A673 (cell line): ENCODE measurements around the gene IER5. TPM values are rescaled to one million over a fixed set of nuclear protein-coding genes. Genes with fewer than 3 reads are reported as not detected.

Experiments used
- BruUV-seq: library from RNA; stranded (reverse); fragments of 400-500 nt; replicated peaks from 2 replicates; lab custom pipeline; 2021; lab: Mats Ljungman, UMichigan
- CTCF ChIA-PET: fragments of 300-600 bp; sonication (Branson Sonifier 250); formaldehyde crosslinking; loops from one replicate; lab custom pipeline; 2022; ENCODE audit warnings: antibody characterized with exemption; lab: Charles Lee
- POLR2A ChIA-PET: fragments of 300-600 bp; sonication (Branson Sonifier 250); formaldehyde crosslinking; loops from one replicate; lab custom pipeline; 2022; ENCODE audit warnings: antibody characterized with exemption; ENCODE audit not compliant: low non-redundant PET; lab: Charles Lee
- DNase-seq: peaks from one replicate; pipeline ENCODE4 v3.0.0-alpha.2; 2015; ENCODE audit warnings: low spot score
- H3K27ac ChIP-seq: fragments of 200-600 bp; sonication (generic); 2 replicates; pipeline ENCODE4 v1.5.1; 2016; ENCODE audit warnings: mixed run types, low read depth, mild to moderate bottlenecking, mixed read lengths, antibody characterized with exemption, low read length; ENCODE audit not compliant: poor library complexity, severe bottlenecking
- H3K27me3 ChIP-seq: fragments of 200-600 bp; sonication (generic); replicated peaks from 2 replicates; pipeline ENCODE4 v1.6.1; 2017; ENCODE audit warnings: mixed run types, low read depth, mild to moderate bottlenecking, mixed read lengths, antibody characterized with exemption, low read length; ENCODE audit not compliant: insufficient read depth, poor library complexity
- H3K36me3 ChIP-seq: fragments of 200-600 bp; sonication (generic); 2 replicates; pipeline ENCODE4 v1.6.1; 2016; ENCODE audit warnings: mixed run types, mild to moderate bottlenecking, mixed read lengths, antibody characterized with exemption, low read length; ENCODE audit not compliant: insufficient read depth, poor library complexity, severe bottlenecking
- H3K4me1 ChIP-seq: fragments of 200-600 bp; sonication (generic); 2 replicates; pipeline ENCODE4 v1.6.1; 2017; ENCODE audit warnings: mixed run types, mild to moderate bottlenecking, mixed read lengths, antibody characterized with exemption, low read length; ENCODE audit not compliant: insufficient read depth, poor library complexity, severe bottlenecking
- H3K4me3 ChIP-seq: fragments of 200-600 bp; sonication (generic); 2 replicates; pipeline ENCODE4 v1.5.1; 2016; ENCODE audit warnings: low read depth, mixed run types, mild to moderate bottlenecking, mixed read lengths, low read length; ENCODE audit not compliant: poor library complexity, severe bottlenecking
- H3K9me3 ChIP-seq: fragments of 200-600 bp; sonication (generic); 2 replicates; pipeline ENCODE4 v1.6.1; 2016; ENCODE audit warnings: mixed run types, low read depth, mild to moderate bottlenecking, mixed read lengths, antibody characterized with exemption, low read length; ENCODE audit not compliant: poor library complexity, severe bottlenecking
- CTCF ChIP-seq: fragments of 300-800, 200-600 bp; sonication (generic); conservative IDR thresholded peaks from 2 replicates; pipeline ENCODE4 v1.5.1; 2017; ENCODE audit warnings: low read depth, mild to moderate bottlenecking, antibody characterized with exemption, low read length, moderate library complexity, mixed read lengths
- EZH2 ChIP-seq: fragments of 200-600 bp; sonication (generic); IDR thresholded peaks from 2 replicates; pipeline ENCODE4 v1.6.1; 2017; ENCODE audit warnings: borderline replicate concordance, low read depth, mild to moderate bottlenecking, mixed read lengths, antibody characterized with exemption, low read length; ENCODE audit not compliant: poor library complexity, severe bottlenecking
- intact Hi-C: fragments of 100-400 bp; cut with micrococcal nuclease; formaldehyde crosslinking; loops from one replicate; pipeline ENCODE4 v1.10.0; 2022; ENCODE audit not compliant: unreplicated experiment
- total RNA-seq: library from RNA; stranded (reverse); gene quantifications from 2 replicates; pipeline ENCODE4 v1.2.3, GENCODE V29; 2021

IER5 gene
- total RNA-seq, 1 experiment from 2014 or later, result 28.2 TPM

DNA sequence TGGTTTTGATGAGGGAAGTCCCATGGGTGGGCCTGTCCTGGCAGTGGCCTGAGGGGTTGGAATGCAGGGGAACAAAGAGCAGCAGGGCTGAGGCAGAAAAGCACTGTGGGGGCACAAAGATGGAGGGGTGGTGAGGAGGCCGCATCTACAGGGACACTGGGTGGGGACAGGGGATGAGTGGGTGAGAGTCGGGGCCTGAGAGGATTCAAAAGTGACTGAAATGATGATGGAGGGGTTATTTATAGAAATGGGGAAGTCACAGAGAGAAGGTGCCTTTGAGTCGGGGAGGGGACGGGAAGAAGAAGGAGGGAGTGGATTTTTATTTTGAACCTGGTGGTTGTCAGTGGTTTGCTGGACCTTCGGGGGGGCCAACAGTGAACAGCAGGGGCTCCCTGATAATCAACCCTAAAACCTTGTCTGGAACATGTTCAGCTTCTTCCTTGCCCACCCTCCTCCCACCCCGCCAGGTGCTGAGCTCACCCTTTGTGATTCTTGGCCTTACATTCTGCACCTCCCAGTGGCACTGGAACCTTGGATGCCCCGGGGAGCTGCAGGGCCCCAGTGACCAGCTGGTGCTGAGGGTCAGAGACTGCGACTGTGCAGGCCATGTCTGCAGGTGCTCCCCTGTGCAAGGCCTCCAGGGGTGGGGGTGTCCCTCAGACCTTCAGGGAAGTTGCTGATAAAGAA lies 42.9 kb downstream of the IER5 start:
- BruUV-seq, result no TSS peak
- POLR2A ChIA-PET, result no interaction called here
- no peak for TF ChIP-seq EZH2
- TF ChIP-seq CTCF, result no peak
- intact Hi-C loops, result no loop called here
- CTCF ChIA-PET, result no interaction called here
- Histone ChIP-seq H3K4me1 (peaks cover 43% of the 10 kb centered on the region), H3K9me3 (no peaks in the 10 kb centered on the region), H3K4me3 (no peak overlapping the region), H3K36me3 (no peaks in the 10 kb centered on the region), H3K27me3 (no peaks in the 10 kb centered on the region), H3K27ac (no peak overlapping the region)
- no peak for DNase-seq

DNA sequence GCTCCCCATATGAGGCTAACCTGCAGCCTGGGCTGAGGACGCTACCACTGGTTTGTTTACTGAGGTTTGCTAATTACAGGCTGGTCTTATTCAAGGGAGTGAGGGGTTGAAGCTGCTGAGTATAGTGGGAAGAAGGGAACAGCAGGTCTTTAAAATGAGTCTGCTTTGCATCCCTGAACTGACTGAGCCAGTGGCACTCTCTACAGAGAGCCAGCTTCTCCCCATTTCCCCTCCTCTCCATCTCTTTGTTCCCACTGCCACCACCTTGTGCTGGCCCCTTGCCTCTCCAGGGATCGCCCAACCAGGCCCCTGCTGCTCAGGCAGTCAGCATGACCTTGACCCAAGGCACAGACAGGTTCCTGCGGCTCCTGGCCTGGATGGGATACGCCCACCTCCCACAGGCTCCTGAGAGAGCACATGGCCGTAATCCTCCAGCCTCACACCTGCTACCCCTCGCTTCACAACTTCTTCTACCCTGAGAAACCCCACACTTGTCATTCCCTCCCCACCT lies 45.0 kb downstream of the IER5 start:
- Histone ChIP-seq H3K27me3 (no peaks in the 10 kb centered on the region), H3K27ac (no peak overlapping the region), H3K4me3 (no peak overlapping the region), H3K4me1 (peaks cover 35% of the 10 kb centered on the region), H3K36me3 (no peaks in the 10 kb centered on the region), H3K9me3 (no peaks in the 10 kb centered on the region)
- TF ChIP-seq CTCF (no peak), EZH2 (no peak)
- no peak for DNase-seq
- CTCF ChIA-PET, result no interaction called here
- POLR2A ChIA-PET, result no interaction called here
- intact Hi-C loops, result no loop called here
- no TSS peak for BruUV-seq

DNA sequence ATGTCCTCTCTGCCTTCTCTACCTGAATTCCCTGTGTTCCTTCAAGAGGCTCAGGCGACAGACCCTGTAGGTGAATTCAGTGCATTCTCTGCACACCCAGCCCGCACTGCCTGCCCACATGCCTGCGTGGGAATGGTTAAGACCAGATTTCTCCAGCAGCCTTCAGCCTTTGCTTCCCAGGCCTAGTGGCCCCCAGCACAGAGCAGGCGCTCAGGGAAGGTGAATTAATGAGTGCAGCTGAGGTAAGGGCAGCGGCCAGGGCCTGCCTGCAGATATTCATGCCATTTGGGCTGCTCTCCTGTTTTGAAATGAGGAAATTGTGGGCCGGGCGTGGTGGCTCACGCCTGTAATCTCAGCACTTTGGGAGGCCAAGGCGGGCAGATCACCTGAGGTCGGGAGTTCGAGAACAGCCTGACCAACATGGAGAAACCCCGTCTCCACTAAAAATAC lies 45.5 kb downstream of the IER5 start:
- H3K27me3 ChIP-seq, result no peaks in the 10 kb centered on the region
- no TSS peak for BruUV-seq
- H3K4me1 ChIP-seq, result peaks cover 32% of the 10 kb centered on the region
- CTCF ChIA-PET, result no interaction called here
- H3K9me3 ChIP-seq, result no peaks in the 10 kb centered on the region
- no peak for DNase-seq
- POLR2A ChIA-PET, result no interaction called here
- intact Hi-C loops, result no loop called here
- H3K27ac ChIP-seq, result no peak overlapping the region
- H3K36me3 ChIP-seq, result no peaks in the 10 kb centered on the region
- TF ChIP-seq CTCF (no peak), EZH2 (no peak)
- H3K4me3 ChIP-seq, result no peak overlapping the region
